ENCODE results near the gene NINL. TPM values are rescaled to one million over a fixed set of nuclear protein-coding genes. Genes with fewer than 3 reads are reported as not detected.
A peak's percentile ranks its signal among the peaks of the same experiment; 100 is the strongest.

The NINL gene
- total RNA-seq, 6 donors from 2014 or later, result 10.2 to 47.1 (median 20.3) TPM

GRCh38 chr20:25580711-25581110, 4.6 kb downstream of the NINL start:
- Histone ChIP-seq H3K4me1 (peaks cover 3 to 17% (median 13%) of the 10 kb centered on the region in 4 donors), H3K27ac (peak overlapping the region; percentile 11 to 45 (median 22)), H3K36me3 (no peaks in the 10 kb centered on the region), H3K4me3 (no peak overlapping the region), H3K27me3 (peaks cover 0 to 8% (median 1%) of the 10 kb centered on the region in 4 donors), H3K9me3 (no peaks in the 10 kb centered on the region)
- DNase-seq (peak in 1 of 2 donors; percentile 82), ATAC-seq (ENCODE audit: low FRiP score in 2 of 2) (peak in 1 of 2 donors; percentile 71)
- TF ChIP-seq, protein P1, sequence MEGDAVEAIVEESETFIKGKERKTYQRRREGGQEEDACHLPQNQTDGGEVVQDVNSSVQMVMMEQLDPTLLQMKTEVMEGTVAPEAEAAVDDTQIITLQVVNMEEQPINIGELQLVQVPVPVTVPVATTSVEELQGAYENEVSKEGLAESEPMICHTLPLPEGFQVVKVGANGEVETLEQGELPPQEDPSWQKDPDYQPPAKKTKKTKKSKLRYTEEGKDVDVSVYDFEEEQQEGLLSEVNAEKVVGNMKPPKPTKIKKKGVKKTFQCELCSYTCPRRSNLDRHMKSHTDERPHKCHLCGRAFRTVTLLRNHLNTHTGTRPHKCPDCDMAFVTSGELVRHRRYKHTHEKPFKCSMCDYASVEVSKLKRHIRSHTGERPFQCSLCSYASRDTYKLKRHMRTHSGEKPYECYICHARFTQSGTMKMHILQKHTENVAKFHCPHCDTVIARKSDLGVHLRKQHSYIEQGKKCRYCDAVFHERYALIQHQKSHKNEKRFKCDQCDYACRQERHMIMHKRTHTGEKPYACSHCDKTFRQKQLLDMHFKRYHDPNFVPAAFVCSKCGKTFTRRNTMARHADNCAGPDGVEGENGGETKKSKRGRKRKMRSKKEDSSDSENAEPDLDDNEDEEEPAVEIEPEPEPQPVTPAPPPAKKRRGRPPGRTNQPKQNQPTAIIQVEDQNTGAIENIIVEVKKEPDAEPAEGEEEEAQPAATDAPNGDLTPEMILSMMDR (IDR thresholded peaks at IDR 0.05), result peak in 1 of 6 experiments; percentile 35
- TF ChIP-seq EP300 (IDR thresholded peaks at IDR 0.05) (no peak), POLR2AphosphoS5 (IDR thresholded peaks at IDR 0.05) (peak in 1 of 2 donors; percentile 8)
- 43 to 46% methylated on average over 4 of the region's 4 CpGs for WGBS, 2 donors

GRCh38 chr20:25579081-25579770, 6.1 kb downstream of the NINL start:
- DNase-seq, result no peak

DNA sequence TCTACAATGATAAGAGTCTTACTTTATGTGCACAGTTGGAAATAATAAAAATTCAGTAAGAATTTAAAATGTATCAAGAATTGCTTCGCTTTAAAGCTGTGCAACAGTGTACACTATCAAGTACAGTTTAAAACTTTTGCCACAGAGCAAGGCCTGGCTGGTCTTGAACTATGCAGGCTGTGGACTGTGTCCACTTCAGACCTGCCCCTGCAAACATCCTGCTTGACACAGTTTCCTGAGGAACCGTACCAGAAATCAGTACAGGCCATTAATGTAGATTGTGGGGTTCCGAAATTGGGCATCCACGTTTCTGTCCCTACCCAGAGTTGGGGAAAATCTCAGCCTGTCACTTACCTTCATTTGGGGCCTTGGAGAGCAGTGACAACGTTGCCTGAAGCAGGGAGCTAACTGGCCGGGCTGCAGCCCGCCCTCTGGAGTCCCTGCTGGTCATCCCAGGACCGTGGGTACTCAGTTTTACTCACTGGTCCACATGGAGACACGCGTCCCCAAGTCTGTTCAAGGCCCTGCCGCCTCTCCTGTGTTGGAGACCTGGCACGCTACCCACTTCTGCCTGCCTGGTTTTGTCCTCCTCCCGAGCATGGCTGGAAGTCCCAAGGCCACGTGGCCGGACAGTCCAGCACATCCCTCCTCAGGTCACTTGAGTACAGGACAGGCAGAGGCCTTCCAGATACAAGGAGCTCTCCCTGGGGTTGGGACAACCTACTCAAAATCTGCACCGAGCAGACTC, 8.4 kb downstream of the NINL start:
- peak in 1 of 2 donors; percentile 46 for DNase-seq
- Histone ChIP-seq H3K4me1 (peaks cover 0 to 8% (median 1%) of the 10 kb centered on the region in 4 donors), H3K36me3 (no peaks in the 10 kb centered on the region), H3K27ac (no peak overlapping the region), H3K27me3 (no peaks in the 10 kb centered on the region), H3K9me3 (no peaks in the 10 kb centered on the region), H3K4me3 (no peak overlapping the region)
- TF ChIP-seq POLR2A (IDR thresholded peaks at IDR 0.05) (no peak), EP300 (IDR thresholded peaks at IDR 0.05) (no peak), POLR2AphosphoS5 (IDR thresholded peaks at IDR 0.05) (no peak)
- TF ChIP-seq, protein P1 (IDR thresholded peaks at IDR 0.05), result no peak
- WGBS, 2 donors, result 88% methylated on average over 16 of the region's 16 CpGs
- no peak for ATAC-seq (ENCODE audit: low FRiP score in 2 of 2)

More at GRCh38 chr20:25579081-25579770, 6.1 kb downstream of the NINL start:
- WGBS, 2 donors, result 74 to 88% methylated on average over 8 to 11 of the region's 11 CpGs
- H3K27me3 ChIP-seq, result no peaks in the 10 kb centered on the region
- H3K9me3 ChIP-seq, result no peaks in the 10 kb centered on the region
- TF ChIP-seq POLR2AphosphoS5 (IDR thresholded peaks at IDR 0.05), result no peak
- ATAC-seq (ENCODE audit: low FRiP score in 2 of 2), result no peak
- no peaks in the 10 kb centered on the region for H3K36me3 ChIP-seq
- H3K4me3 ChIP-seq, result no peak overlapping the region
- H3K27ac ChIP-seq, result no peak overlapping the region
- peaks cover 0 to 8% (median 3%) of the 10 kb centered on the region in 4 donors for H3K4me1 ChIP-seq

GRCh38 chr20:25574411-25574810, 10.9 kb downstream of the NINL start:
- Histone ChIP-seq H3K4me3 (no peak overlapping the region), H3K36me3 (no peaks in the 10 kb centered on the region), H3K4me1 (peaks cover 0 to 9% (median 0%) of the 10 kb centered on the region in 4 donors), H3K27ac (no peak overlapping the region), H3K27me3 (no peaks in the 10 kb centered on the region), H3K9me3 (no peaks in the 10 kb centered on the region)
- no peak for TF ChIP-seq EP300 (IDR thresholded peaks at IDR 0.05)
- no peak for TF ChIP-seq POLR2AphosphoS5 (IDR thresholded peaks at IDR 0.05)
- TF ChIP-seq POLR2A (IDR thresholded peaks at IDR 0.05), result no peak
- TF ChIP-seq, protein P1 (IDR thresholded peaks at IDR 0.05), result peak in 1 of 6 experiments; percentile 12
- 61 to 74% methylated on average over 3 of the region's 3 CpGs for WGBS, 2 donors
- DNase-seq (no peak), ATAC-seq (ENCODE audit: low FRiP score in 2 of 2) (peak in 1 of 2 donors; percentile 56)

All from upper lobe of left lung (tissue), 6 donors.